ENCODE data around the gene GATAD2B. TPM values are rescaled to one million over a fixed set of nuclear protein-coding genes. Genes with fewer than 3 reads are reported as not detected.
A peak's percentile ranks its signal among the peaks of the same experiment; 100 is the strongest.

GATAD2B gene
- total and polyA plus RNA-seq, 10 donors = 3.7 to 68.1 (median 47.6) TPM

DNA sequence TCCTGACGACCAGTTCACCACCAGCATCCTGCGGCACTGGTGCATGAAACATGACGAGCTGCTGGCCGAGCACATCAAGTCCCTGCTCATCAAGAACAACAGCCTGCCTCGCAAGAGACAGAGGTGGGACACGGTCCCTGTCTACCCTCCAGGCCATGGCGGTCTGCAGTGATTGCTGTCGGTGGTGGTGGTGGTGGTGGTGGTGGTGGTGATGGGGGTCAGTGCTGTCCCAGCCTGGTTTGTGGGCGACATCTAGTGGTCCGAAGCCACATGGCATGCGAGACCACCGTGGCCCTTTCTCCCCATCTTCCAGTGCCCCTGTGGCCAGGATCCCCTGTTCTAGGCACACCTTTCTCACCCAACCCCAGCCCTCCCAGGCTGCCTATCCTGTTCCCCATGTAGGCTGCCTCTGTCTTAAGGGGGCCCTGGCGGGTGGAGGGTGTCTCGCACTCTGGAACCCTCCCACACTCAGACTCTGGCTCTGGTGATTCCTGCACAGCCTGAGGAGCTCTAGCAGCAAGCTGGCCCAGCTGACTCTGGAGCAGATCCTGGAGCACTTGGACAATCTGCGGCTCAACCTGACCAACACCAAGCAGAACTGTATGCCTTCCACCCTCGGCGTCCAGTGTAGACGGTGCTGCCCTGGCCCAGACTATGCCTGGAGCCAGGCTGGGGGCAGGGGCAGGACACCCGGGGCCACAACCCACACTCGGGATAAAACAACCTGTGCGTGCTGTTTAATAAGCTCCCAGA lies 150.8 kb downstream of the GATAD2B start:
- intact Hi-C loops (cut with DNase I; ENCODE audit: low total_unique reads) = no loop called here
- peak; percentile 72 for DNase-seq
- Histone ChIP-seq H3K27me3 (replicated peaks in 1 of 7) (no peaks in the 10 kb centered on the region), H3K27ac (peak overlapping the region in 3 of 8 donors; percentile 61 to 93 (median 84)), H3K36me3 (peaks cover 3 to 65% (median 45%) of the 10 kb centered on the region in 6 donors), H3K9me3 (no peaks in the 10 kb centered on the region), H3K4me3 (no peak overlapping the region), H3K4me1 (peaks cover 21 to 70% (median 59%) of the 10 kb centered on the region in 6 donors)
- 74 to 88% (median 81%) methylated on average over 19 to 21 of the region's 21 CpGs for WGBS, 5 donors
- TF ChIP-seq, protein P1, sequence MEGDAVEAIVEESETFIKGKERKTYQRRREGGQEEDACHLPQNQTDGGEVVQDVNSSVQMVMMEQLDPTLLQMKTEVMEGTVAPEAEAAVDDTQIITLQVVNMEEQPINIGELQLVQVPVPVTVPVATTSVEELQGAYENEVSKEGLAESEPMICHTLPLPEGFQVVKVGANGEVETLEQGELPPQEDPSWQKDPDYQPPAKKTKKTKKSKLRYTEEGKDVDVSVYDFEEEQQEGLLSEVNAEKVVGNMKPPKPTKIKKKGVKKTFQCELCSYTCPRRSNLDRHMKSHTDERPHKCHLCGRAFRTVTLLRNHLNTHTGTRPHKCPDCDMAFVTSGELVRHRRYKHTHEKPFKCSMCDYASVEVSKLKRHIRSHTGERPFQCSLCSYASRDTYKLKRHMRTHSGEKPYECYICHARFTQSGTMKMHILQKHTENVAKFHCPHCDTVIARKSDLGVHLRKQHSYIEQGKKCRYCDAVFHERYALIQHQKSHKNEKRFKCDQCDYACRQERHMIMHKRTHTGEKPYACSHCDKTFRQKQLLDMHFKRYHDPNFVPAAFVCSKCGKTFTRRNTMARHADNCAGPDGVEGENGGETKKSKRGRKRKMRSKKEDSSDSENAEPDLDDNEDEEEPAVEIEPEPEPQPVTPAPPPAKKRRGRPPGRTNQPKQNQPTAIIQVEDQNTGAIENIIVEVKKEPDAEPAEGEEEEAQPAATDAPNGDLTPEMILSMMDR (IDR thresholded peaks at IDR 0.05 in 8 of 11, conservative IDR thresholded peaks at IDR 0.05 in 3 of 11) = peak in 7 of 11 experiments; percentile 37 to 50 (median 46)
- TF ChIP-seq POLR2AphosphoS5 (IDR thresholded peaks at IDR 0.05) (no peak), POLR2A (IDR thresholded peaks at IDR 0.05) (no peak)

DNA sequence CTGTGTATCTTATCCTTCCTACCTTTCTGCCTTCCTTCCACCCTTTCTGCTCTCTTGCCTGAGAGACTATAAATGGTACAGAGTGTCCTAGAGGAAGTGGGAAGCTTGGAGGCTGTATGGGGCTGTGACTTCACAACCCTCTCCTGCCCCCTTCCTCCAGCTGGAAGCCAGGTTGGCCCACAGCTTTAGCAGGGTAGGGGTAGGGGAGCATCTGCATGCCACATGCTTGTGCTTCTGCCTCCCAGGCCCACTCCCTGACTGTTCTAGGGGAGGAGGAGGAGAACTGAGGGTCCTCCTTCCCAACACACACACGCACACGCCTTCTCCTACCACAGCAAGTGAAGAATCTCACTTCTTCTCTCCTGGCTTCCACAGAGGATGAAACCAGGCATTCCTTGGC lies 151.5 kb downstream of the GATAD2B start:
- H3K9me3 ChIP-seq = no peaks in the 10 kb centered on the region
- intact Hi-C loops (cut with DNase I; ENCODE audit: low total_unique reads) = no loop called here
- peaks cover 3 to 73% (median 46%) of the 10 kb centered on the region in 6 donors for H3K36me3 ChIP-seq
- peaks cover 19 to 63% (median 52%) of the 10 kb centered on the region in 6 donors for H3K4me1 ChIP-seq
- peak overlapping the region in 2 of 8 donors; percentile 48 to 61 for H3K27ac ChIP-seq
- peak; percentile 20 for DNase-seq
- no peak overlapping the region for H3K4me3 ChIP-seq
- TF ChIP-seq, protein P1 (IDR thresholded peaks at IDR 0.05 in 8 of 11, conservative IDR thresholded peaks at IDR 0.05 in 3 of 11) = no peak
- TF ChIP-seq POLR2A (IDR thresholded peaks at IDR 0.05) (no peak), POLR2AphosphoS5 (IDR thresholded peaks at IDR 0.05) (no peak)
- H3K27me3 ChIP-seq (replicated peaks in 1 of 7) = no peaks in the 10 kb centered on the region
- 79 to 94% (median 80%) methylated on average over 2 of the region's 2 CpGs for WGBS, 5 donors

DNA sequence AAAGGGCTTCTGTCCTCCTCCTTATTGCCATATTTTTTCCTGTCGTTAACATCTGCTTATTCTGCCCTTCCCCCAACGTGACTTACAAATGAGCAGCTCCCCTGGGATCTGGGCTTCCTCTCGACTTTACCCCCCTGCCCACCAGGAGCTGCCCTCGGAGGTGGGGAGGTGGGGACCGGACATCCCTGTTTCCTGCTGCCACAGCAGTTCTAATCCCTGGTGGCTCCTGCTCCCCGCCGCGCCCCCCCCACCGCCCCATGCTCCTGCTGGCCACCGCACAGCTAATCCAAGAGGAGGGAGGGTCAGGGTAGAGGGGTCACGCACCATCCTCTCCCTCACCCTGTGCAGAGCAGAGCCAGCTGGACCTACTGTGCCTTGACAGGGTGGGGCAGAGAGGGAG lies 152.0 kb downstream of the GATAD2B start:
- Histone ChIP-seq H3K4me3 (no peak overlapping the region), H3K9me3 (no peaks in the 10 kb centered on the region), H3K36me3 (peaks cover 3 to 78% (median 48%) of the 10 kb centered on the region in 6 donors), H3K4me1 (peaks cover 19 to 58% (median 47%) of the 10 kb centered on the region in 6 donors), H3K27me3 (replicated peaks in 1 of 7) (no peaks in the 10 kb centered on the region), H3K27ac (peak overlapping the region in 2 of 8 donors; percentile 48 to 61)
- TF ChIP-seq POLR2A (IDR thresholded peaks at IDR 0.05) (no peak), POLR2AphosphoS5 (IDR thresholded peaks at IDR 0.05) (peak in 1 of 3 donors; percentile 17)
- intact Hi-C loops (cut with DNase I; ENCODE audit: low total_unique reads) = no loop called here
- peak; percentile 58 for DNase-seq
- 50 to 65% (median 54%) methylated on average over 10 to 11 of the region's 11 CpGs for WGBS, 5 donors

DNA sequence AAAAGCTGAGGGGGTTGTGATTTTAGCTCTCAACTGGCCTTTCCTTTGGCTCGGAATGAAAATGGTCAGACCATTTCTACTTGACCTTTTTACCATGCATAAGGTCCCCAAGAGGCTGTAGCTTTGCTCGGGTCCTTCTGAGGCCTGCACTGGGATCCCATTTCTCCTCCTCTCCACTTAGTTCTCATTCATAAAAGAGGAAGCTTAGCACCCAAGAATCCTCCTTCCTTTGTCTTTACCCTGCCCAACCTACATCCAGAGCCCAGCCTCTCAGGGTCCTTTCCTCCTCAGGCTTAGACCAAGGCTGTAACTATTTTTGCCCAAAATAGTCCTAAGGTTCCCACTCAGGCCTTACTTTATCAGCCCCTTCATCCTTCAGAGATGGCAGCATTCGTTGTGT lies 153.6 kb downstream of the GATAD2B start:
- Histone ChIP-seq H3K36me3 (peaks cover 3 to 93% (median 63%) of the 10 kb centered on the region in 6 donors), H3K4me3 (no peak overlapping the region), H3K27ac (peak overlapping the region in 1 of 8 donors; percentile 19), H3K9me3 (no peaks in the 10 kb centered on the region), H3K27me3 (replicated peaks in 1 of 7) (no peaks in the 10 kb centered on the region), H3K4me1 (peaks cover 10 to 42% (median 35%) of the 10 kb centered on the region in 6 donors)
- intact Hi-C loops (cut with DNase I; ENCODE audit: low total_unique reads) = no loop called here
- TF ChIP-seq, protein P1 (IDR thresholded peaks at IDR 0.05 in 8 of 11, conservative IDR thresholded peaks at IDR 0.05 in 3 of 11) = no peak
- no peak for TF ChIP-seq POLR2AphosphoS5 (IDR thresholded peaks at IDR 0.05)
- TF ChIP-seq POLR2A (IDR thresholded peaks at IDR 0.05) = no peak
- no peak for DNase-seq
- 73 to 90% (median 82%) methylated on average over 3 of the region's 3 CpGs for WGBS, 5 donors
